GM12878 (cell line): ENCODE results near the gene KIF2C. TPM values are rescaled to one million over a fixed set of nuclear protein-coding genes. Genes with fewer than 3 reads are reported as not detected.

Experiments
- ATAC-seq: fragments of 200-7000 bp; cut with Tn5 transposase; 3 replicates; pipeline ENCODE4 v1.9.1; 2020; ENCODE audit warnings: mild to moderate bottlenecking, moderate library complexity
- BruUV-seq: library from RNA; stranded (reverse); fragments of 400-500 nt; replicated peaks from 2 replicates; lab custom pipeline; 2021; lab: Mats Ljungman, UMichigan
- CTCF ChIA-PET: fragments of 300-600 bp; sonication (Branson Sonifier 250); formaldehyde crosslinking; extraction: SDS; loops from one replicate; lab custom pipeline; 2021; ENCODE audit warnings: inconsistent platforms; lab: Yijun Ruan, JAX
- POLR2A ChIA-PET: fragments of 350-600 bp; formaldehyde crosslinking; extraction: SDS; loops from one replicate; lab custom pipeline; 2021; ENCODE audit warnings: inconsistent platforms; lab: Charles Lee
- RAD21 ChIA-PET: fragments of 300-600 bp; sonication (Branson Sonifier 250); formaldehyde crosslinking; loops from one replicate; lab custom pipeline; 2023; ENCODE audit warnings: antibody characterized with exemption; ENCODE audit not compliant: unreplicated experiment; lab: Charles Lee
- SMC1A ChIA-PET: fragments of 300-600 bp; sonication (Branson Sonifier 250); formaldehyde crosslinking; loops from one replicate; lab custom pipeline; 2023; ENCODE audit not compliant: unreplicated experiment, uncharacterized antibody; lab: Charles Lee
- DNase-seq: peaks from one replicate; pipeline ENCODE4 v3.0.0-alpha.2; 2011; ENCODE audit warnings: low read depth, low spot score
- FAIRE-seq: peaks from 3 replicates; lab custom pipeline; 2011; peaks lifted over from hg19 to GRCh38; lab: Jason Lieb, UNC
- H2AFZ ChIP-seq: 2 replicates; pipeline ENCODE4 v1.6.0; 2011; ENCODE audit warnings: low read depth, low read length, control low read depth; ENCODE audit not compliant: control insufficient read depth
- H3K27ac ChIP-seq: 2 replicates; pipeline ENCODE4 v1.5.1; 2011; ENCODE audit warnings: control low read depth; ENCODE audit not compliant: control insufficient read depth, insufficient read depth
- H3K27me3 ChIP-seq, 2 experiments: replicated peaks in 1 of 2; 2 replicates each; pipeline versions ENCODE4 v1.6.0 to v1.6.1; 2011; ENCODE audit warnings: low read length in 1 of 2; ENCODE audit not compliant: control insufficient read depth in 2 of 2, insufficient read depth in 2 of 2
- H3K36me3 ChIP-seq, 2 experiments: 2 replicates each; pipeline ENCODE4 v1.5.1; 2011; ENCODE audit warnings: low read length in 1 of 2; ENCODE audit not compliant: control insufficient read depth in 2 of 2, insufficient read depth in 2 of 2
- H3K4me1 ChIP-seq: 2 replicates; pipeline ENCODE4 v1.6.1; 2011; ENCODE audit warnings: mild to moderate bottlenecking, low read length, moderate library complexity, mixed read lengths; ENCODE audit not compliant: control insufficient read depth, insufficient read depth
- H3K4me2 ChIP-seq: 2 replicates; pipeline ENCODE4 v1.6.0; 2011; ENCODE audit warnings: control low read depth; ENCODE audit not compliant: control insufficient read depth, insufficient read depth
- H3K4me3 ChIP-seq: fragments of 200-600 bp; sonication (generic); 2 replicates; pipeline ENCODE4 v1.5.1; 2016
- H3K79me2 ChIP-seq: 2 replicates; pipeline ENCODE4 v1.6.0; 2011; ENCODE audit warnings: low read length; ENCODE audit not compliant: control insufficient read depth, insufficient read depth
- H3K9ac ChIP-seq: 2 replicates; pipeline ENCODE4 v1.8.0; 2011; ENCODE audit warnings: low read length, control low read depth, mixed read lengths; ENCODE audit not compliant: control insufficient read depth, insufficient read depth
- H3K9me3 ChIP-seq: replicated peaks from 3 replicates; pipeline ENCODE4 v1.5.1; 2011; ENCODE audit warnings: mild to moderate bottlenecking, low read length; ENCODE audit not compliant: control insufficient read depth, insufficient read depth
- H4K20me1 ChIP-seq: 2 replicates; pipeline ENCODE4 v1.6.0; 2011; ENCODE audit not compliant: control insufficient read depth, insufficient read depth
- CHD1 ChIP-seq: IDR thresholded peaks from 2 replicates; pipeline ENCODE4 v1.6.1; 2012; ENCODE audit warnings: low read depth, low read length, improper control_type of control experiment
- GABPA ChIP-seq: IDR thresholded peaks from 2 replicates; pipeline ENCODE4 v1.6.1; 2014; ENCODE audit warnings: antibody characterized with exemption, low read depth, mild to moderate bottlenecking, inconsistent platforms
- KAT2A ChIP-seq: conservative IDR thresholded peaks from 2 replicates; pipeline ENCODE4 v1.6.1; 2011; ENCODE audit warnings: low read depth, low read length; ENCODE audit not compliant: control insufficient read depth
- NFYB ChIP-seq: IDR thresholded peaks from 2 replicates; pipeline ENCODE4 v1.6.1; 2011; ENCODE audit warnings: low read depth, mild to moderate bottlenecking, low read length, improper control_type of control experiment, moderate library complexity; ENCODE audit not compliant: insufficient read depth
- PAX5 ChIP-seq: IDR thresholded peaks from 2 replicates; pipeline ENCODE4 v1.6.1; 2011; ENCODE audit warnings: low read depth, low read length, borderline replicate concordance
- PAX8 ChIP-seq: fragments of 450-650 bp; IDR thresholded peaks from 2 replicates; pipeline ENCODE4 v1.6.1; 2017; ENCODE audit warnings: mild to moderate bottlenecking, moderate library complexity
- RB1 ChIP-seq: fragments of 450-650 bp; formaldehyde crosslinking; IDR thresholded peaks from 2 replicates; pipeline ENCODE4 v1.6.1; 2017; ENCODE audit warnings: mild to moderate bottlenecking, borderline replicate concordance
- SMARCA5 ChIP-seq: fragments of 450-650 bp; IDR thresholded peaks from 2 replicates; pipeline ENCODE4 v1.6.1; 2017; ENCODE audit warnings: mild to moderate bottlenecking
- TCF12 ChIP-seq: IDR thresholded peaks from 2 replicates; pipeline ENCODE4 v1.6.1; 2011; ENCODE audit warnings: low read depth, mild to moderate bottlenecking, low read length
- TCF3 ChIP-seq: IDR thresholded peaks from 2 replicates; pipeline ENCODE4 v1.6.1; 2012; ENCODE audit warnings: low read depth, mild to moderate bottlenecking, low read length, borderline replicate concordance; ENCODE audit not compliant: insufficient read depth
- ZNF592 ChIP-seq: fragments of 450-650 bp; IDR thresholded peaks from 2 replicates; pipeline ENCODE4 v1.6.1; 2017; ENCODE audit warnings: mild to moderate bottlenecking, moderate library complexity
- WGBS: methylation state at CpG from one replicate; pipeline ENCODE4 v1.1.6; 2016; ENCODE audit warnings: low lambda C conversion rate; ENCODE audit not compliant: insufficient replicate concordance, insufficient coverage; ENCODE audit errors: missing lambda C conversion rate; 5-methylcytosine and 5-hydroxymethylcytosine counted together
- in situ Hi-C: fragments of 300-500 bp; cut with MboI; formaldehyde crosslinking; loops from 9 replicates; pipeline ENCODE4 v1.14.3; 2018; ENCODE audit warnings: mixed read lengths
- intact Hi-C: fragments of 100-400 bp; cut with micrococcal nuclease; formaldehyde crosslinking; loops from one replicate; pipeline ENCODE4 v1.14.2; 2022; ENCODE audit not compliant: unreplicated experiment
- polyA plus RNA-seq, 11 experiments: library from polyadenylated mRNA; depleted of rRNA in 4 of 11; unstranded in 6 of 11; stranded (reverse) in 5 of 11; fragments of >200 nt; fragmentation: Nextera tagmentation in 4 of 11; fragmentation: Illumina TruSeq in 1 of 11; extraction: Ambion mirVana in 4 of 11; extraction: Trizol in 1 of 11; gene quantifications; 1 replicate in 1 of 11; 2 replicates in 10 of 11; pipeline versions ENCODE4 v1.2.1 to v1.2.3, GENCODE V29; 2011 to 2016; ENCODE audit warnings: inconsistent platforms in 2 of 11, missing spikeins in 2 of 11, low read depth in 1 of 11
- total RNA-seq, 4 experiments: library from RNA; depleted of rRNA in 3 of 4; stranded (reverse); fragments of >200 nt in 3 of 4; fragmentation: Illumina TruSeq in 1 of 4; extraction: Trizol in 1 of 4; gene quantifications; 2 replicates each; pipeline versions ENCODE4 v1.2.1 to v1.2.3, GENCODE V29; 2013 to 2021
- TF ChIP-seq, protein P1 (sequence below): IDR thresholded peaks from 2 replicates; pipeline ENCODE4 v1.6.1; 2011; ENCODE audit warnings: mild to moderate bottlenecking, low read depth, low read length, moderate library complexity; ENCODE audit not compliant: insufficient replicate concordance
- TF ChIP-seq, protein P2 (sequence below): fragments of 450-650 bp; formaldehyde crosslinking; IDR thresholded peaks from 2 replicates; pipeline ENCODE4 v1.4.0; 2020; ENCODE audit warnings: mild to moderate bottlenecking, moderate library complexity
- TF ChIP-seq, protein P3 (sequence below): IDR thresholded peaks from 2 replicates; pipeline ENCODE4 v1.6.1; 2012; ENCODE audit warnings: low read depth, low read length, improper control_type of control experiment

The KIF2C gene
- total and polyA plus RNA-seq, 10 of the 15 experiments (the other 5 are each of a cell fraction or from before 2014, with no cell fraction given), result 42.3 to 104 (median 83.8) TPM

GRCh38 chr1:44724296-44724954, 15.2 kb upstream of the KIF2C start:
- POLR2A ChIA-PET, result interaction anchor here (0.6 to 1.5 kb wide), 3 partner anchors 60 to 576 kb away, joined by 3 to 6 read pairs (median 6); no protein-coding TSS in a partner anchor
- CTCF ChIA-PET, result no interaction called here
- H3K9ac ChIP-seq, result no peak overlapping the region; the same call in 1 of the 2 replicates
- SMC1A ChIA-PET, result no interaction called here
- DNase-seq (no peak), ATAC-seq (no peak), FAIRE-seq (no peak)
- no peak overlapping the region for H3K4me3 ChIP-seq
- no peak overlapping the region for H2AFZ ChIP-seq
- no peaks in the 10 kb centered on the region for H4K20me1 ChIP-seq
- H3K4me2 ChIP-seq, result peak overlapping the region; percentile 93
- RAD21 ChIA-PET, result no interaction called here
- peaks cover 28% of the 10 kb centered on the region for H3K4me1 ChIP-seq
- H3K79me2 ChIP-seq, result no peaks in the 10 kb centered on the region
- 97% methylated on average over 55 of the region's 64 CpGs for WGBS
- no peaks in the 10 kb centered on the region for H3K36me3 ChIP-seq
- H3K9me3 ChIP-seq, result no peaks in the 10 kb centered on the region
- intact Hi-C loops, result no loop called here
- no peaks in the 10 kb centered on the region for H3K27me3 ChIP-seq
- H3K27ac ChIP-seq, result no peak overlapping the region; the same call in 1 of the 2 replicates
- in situ Hi-C loops, result no loop called here
- BruUV-seq, result no TSS peak
- TF ChIP-seq, protein P1, sequence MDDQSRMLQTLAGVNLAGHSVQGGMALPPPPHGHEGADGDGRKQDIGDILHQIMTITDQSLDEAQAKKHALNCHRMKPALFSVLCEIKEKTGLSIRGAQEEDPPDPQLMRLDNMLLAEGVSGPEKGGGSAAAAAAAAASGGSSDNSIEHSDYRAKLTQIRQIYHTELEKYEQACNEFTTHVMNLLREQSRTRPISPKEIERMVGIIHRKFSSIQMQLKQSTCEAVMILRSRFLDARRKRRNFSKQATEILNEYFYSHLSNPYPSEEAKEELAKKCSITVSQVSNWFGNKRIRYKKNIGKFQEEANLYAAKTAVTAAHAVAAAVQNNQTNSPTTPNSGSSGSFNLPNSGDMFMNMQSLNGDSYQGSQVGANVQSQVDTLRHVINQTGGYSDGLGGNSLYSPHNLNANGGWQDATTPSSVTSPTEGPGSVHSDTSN, result no peak
- TF ChIP-seq SMARCA5, result no peak
- no peak for TF ChIP-seq RB1
- no peak for TF ChIP-seq TCF12
- TF ChIP-seq PAX8, result no peak
- TF ChIP-seq, protein P2, sequence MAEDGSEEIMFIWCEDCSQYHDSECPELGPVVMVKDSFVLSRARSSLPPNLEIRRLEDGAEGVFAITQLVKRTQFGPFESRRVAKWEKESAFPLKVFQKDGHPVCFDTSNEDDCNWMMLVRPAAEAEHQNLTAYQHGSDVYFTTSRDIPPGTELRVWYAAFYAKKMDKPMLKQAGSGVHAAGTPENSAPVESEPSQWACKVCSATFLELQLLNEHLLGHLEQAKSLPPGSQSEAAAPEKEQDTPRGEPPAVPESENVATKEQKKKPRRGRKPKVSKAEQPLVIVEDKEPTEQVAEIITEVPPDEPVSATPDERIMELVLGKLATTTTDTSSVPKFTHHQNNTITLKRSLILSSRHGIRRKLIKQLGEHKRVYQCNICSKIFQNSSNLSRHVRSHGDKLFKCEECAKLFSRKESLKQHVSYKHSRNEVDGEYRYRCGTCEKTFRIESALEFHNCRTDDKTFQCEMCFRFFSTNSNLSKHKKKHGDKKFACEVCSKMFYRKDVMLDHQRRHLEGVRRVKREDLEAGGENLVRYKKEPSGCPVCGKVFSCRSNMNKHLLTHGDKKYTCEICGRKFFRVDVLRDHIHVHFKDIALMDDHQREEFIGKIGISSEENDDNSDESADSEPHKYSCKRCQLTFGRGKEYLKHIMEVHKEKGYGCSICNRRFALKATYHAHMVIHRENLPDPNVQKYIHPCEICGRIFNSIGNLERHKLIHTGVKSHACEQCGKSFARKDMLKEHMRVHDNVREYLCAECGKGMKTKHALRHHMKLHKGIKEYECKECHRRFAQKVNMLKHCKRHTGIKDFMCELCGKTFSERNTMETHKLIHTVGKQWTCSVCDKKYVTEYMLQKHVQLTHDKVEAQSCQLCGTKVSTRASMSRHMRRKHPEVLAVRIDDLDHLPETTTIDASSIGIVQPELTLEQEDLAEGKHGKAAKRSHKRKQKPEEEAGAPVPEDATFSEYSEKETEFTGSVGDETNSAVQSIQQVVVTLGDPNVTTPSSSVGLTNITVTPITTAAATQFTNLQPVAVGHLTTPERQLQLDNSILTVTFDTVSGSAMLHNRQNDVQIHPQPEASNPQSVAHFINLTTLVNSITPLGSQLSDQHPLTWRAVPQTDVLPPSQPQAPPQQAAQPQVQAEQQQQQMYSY, result no peak
- no peak for TF ChIP-seq KAT2A
- TF ChIP-seq TCF3, result no peak
- no peak for TF ChIP-seq GABPA
- TF ChIP-seq ZNF592, result no peak
- no peak for TF ChIP-seq CHD1
- no peak for TF ChIP-seq PAX5
- TF ChIP-seq, protein P3, sequence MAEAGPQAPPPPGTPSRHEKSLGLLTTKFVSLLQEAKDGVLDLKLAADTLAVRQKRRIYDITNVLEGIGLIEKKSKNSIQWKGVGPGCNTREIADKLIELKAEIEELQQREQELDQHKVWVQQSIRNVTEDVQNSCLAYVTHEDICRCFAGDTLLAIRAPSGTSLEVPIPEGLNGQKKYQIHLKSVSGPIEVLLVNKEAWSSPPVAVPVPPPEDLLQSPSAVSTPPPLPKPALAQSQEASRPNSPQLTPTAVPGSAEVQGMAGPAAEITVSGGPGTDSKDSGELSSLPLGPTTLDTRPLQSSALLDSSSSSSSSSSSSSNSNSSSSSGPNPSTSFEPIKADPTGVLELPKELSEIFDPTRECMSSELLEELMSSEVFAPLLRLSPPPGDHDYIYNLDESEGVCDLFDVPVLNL, result no peak
- TF ChIP-seq NFYB, result no peak
